AG10803 (cell line): Measurements from ENCODE around the gene SNX5.

Experiments used
- DNase-seq: peaks from one replicate; pipeline ENCODE4 v3.0.0; 2010; ENCODE audit warnings: low read depth
- H3K4me3 ChIP-seq: 2 replicates; pipeline ENCODE4 v1.5.1; 2011; ENCODE audit warnings: mild to moderate bottlenecking, low read length, control low read depth
- CTCF ChIP-seq: conservative IDR thresholded peaks from 2 replicates; pipeline ENCODE4 v1.5.1; 2011; ENCODE audit warnings: mild to moderate bottlenecking, low read length, control low read depth, inconsistent platforms

Gene SNX5

GRCh38 chr20:17939622-17940223, 28.9 kb downstream of the SNX5 start:
- DNase-seq: no peak
- TF ChIP-seq CTCF: no peak

DNA sequence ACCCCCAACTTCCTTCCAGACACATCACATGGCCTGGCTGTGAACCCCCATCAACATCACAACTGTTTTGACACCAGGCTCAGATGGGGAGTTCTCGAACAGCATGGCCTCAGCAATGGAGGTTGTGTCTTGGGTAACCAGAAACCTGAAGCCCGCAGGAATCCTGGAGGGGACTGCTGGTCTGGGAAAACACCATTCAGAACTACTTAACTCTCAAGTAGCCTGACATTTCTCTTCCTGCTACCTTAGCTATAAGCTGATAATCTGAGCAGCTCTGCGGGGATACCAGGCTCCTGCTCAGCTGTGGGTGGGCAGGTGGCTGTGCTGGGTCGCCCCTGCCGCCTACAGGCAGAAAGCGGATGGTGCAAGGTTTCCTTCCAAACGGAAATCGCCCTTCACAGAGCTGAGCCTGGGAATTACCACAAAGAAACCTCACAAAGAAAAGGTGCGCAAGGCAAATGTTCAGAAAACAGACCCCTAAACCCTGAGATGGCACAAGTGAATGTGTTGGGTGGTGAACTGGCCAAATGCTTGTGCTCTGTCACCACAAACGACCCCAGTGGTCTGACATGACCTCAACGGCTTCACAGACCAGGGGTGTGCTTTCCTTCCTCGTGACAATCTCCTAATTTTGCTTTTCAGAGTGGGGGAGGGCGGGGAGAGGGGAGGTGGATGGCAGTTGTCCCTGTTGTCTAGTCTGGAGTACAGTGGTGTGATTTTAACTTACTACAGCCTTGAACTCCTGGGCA, 29.5 kb downstream of the SNX5 start:
- TF ChIP-seq CTCF: peak; percentile 96
- H3K4me3 ChIP-seq: no peak overlapping the region
- DNase-seq: peak; percentile 65

More at GRCh38 chr20:17939622-17940223, 28.9 kb downstream of the SNX5 start:
- H3K4me3 ChIP-seq: no peak overlapping the region

DNA sequence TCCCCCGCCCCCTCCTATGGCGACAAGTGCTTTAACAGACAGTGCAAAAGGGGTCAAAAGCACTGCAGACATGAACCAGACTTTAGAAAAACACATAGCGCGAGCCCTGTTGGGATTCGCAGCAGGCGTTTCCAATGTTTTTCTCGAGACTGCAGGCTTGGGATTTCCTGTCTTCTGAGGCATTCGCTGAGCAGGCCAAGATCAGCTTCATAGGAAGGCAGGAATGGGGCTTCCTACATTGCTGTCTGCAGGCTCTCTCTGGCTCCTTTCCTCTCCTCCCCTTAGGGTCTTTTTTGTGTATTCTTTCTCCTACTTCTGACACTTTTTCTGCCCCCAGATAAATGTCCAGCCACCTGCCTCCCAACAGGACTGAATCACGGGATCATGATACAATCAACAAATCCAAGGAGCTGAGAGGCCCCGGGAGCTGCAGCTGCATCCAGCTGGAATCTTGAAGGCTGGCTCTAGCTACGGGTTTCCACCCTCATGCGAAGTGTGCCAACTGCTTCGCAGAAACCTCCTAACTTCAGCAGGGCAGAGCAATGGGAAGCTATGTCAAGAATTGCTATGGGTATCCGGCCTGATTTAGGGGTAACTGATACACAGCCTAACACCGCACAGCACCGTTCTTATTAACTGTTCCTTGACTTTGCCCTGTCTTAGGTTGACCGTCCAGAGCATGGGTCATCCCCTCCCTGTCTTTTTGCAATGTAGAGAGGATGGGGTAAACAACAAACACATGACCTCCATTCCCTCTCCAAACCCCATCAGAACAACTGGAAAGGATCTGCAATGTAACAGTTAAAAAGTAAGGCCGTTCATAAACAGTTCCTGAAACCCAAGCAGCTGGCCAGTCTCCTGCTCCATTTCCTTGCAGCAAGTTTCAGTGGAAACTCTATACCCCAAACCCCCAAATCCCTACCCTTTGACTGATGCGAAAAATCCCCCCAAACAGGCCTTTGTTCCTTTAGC, 31.5 kb downstream of the SNX5 start:
- TF ChIP-seq CTCF: no peak
- no peak overlapping the region for H3K4me3 ChIP-seq
- DNase-seq: peak; percentile 69

- no peak overlapping the region for H3K4me3 ChIP-seq
- no peak for TF ChIP-seq CTCF
- DNase-seq: peak; percentile 45
Observed at GRCh38 chr20:17936286-17936760, 32.3 kb downstream of the SNX5 start.

DNA sequence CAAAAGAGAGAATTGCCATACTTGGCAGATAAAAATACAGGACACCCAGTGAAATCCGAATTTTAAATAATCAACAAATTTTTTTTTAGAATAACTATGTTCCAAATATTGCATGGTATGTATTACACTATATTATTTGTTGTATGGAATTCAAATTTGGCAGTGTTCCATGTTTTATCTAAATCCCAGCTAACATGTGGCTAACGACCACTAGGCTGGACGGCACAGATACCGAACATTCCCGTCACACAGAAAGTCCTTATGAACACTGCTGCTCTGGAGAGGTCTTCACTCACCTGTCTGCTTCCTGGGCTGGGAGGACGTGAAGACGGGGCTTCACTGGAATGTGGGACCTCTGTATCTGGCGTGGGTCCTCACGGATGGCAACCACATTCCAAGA, 32.8 kb downstream of the SNX5 start:
- no peak overlapping the region for H3K4me3 ChIP-seq
- DNase-seq: no peak
- TF ChIP-seq CTCF: no peak

- no peak overlapping the region for H3K4me3 ChIP-seq
- DNase-seq: no peak
- TF ChIP-seq CTCF: no peak
Observed at GRCh38 chr20:17935186-17935585, 33.4 kb downstream of the SNX5 start.
